HEK293 (cell line): Measurements from ENCODE around the gene CREB3L1.

Experiments
- CTCF ChIP-seq: fragments of 450-650 bp; formaldehyde crosslinking; IDR thresholded peaks from 2 replicates; pipeline ENCODE4 v1.5.1; 2016; ENCODE audit warnings: missing biosample characterization, missing genetic modification characterization
- KLF1 ChIP-seq: fragments of 450-650 bp; formaldehyde crosslinking; IDR thresholded peaks from 2 replicates; pipeline ENCODE4 v1.5.1; 2016; ENCODE audit warnings: missing biosample characterization, missing genetic modification characterization
- PRDM2 ChIP-seq: fragments of 450-650 bp; formaldehyde crosslinking; IDR thresholded peaks from 2 replicates; pipeline ENCODE4 v1.5.1; 2016; ENCODE audit warnings: missing biosample characterization, missing genetic modification characterization, borderline replicate concordance
- ZNF114 ChIP-seq: fragments of 450-650 bp; formaldehyde crosslinking; IDR thresholded peaks from 2 replicates; pipeline ENCODE4 v1.5.0; 2017; ENCODE audit warnings: missing biosample characterization, missing genetic modification characterization
- ZNF292 ChIP-seq: fragments of 450-650 bp; formaldehyde crosslinking; IDR thresholded peaks from 2 replicates; pipeline ENCODE4 v1.5.1; 2016; ENCODE audit warnings: low read depth, missing biosample characterization, missing genetic modification characterization, borderline replicate concordance
- ZNF580 ChIP-seq: fragments of 450-650 bp; formaldehyde crosslinking; IDR thresholded peaks from 2 replicates; pipeline ENCODE4 v1.5.1; 2016; ENCODE audit warnings: missing biosample characterization, missing genetic modification characterization
- TF ChIP-seq, protein P1 (sequence below): fragments of 450-650 bp; formaldehyde crosslinking; IDR thresholded peaks from 2 replicates; pipeline ENCODE4 v1.5.1; 2016; ENCODE audit warnings: missing biosample characterization, missing genetic modification characterization
- TF ChIP-seq, protein P2 (sequence below): fragments of 450-650 bp; formaldehyde crosslinking; IDR thresholded peaks from 2 replicates; pipeline ENCODE4 v1.5.1; 2016; ENCODE audit warnings: missing biosample characterization, missing genetic modification characterization, low read depth

- TF ChIP-seq CTCF (tag by site-specific recombination): no peak
- TF ChIP-seq, protein P1, sequence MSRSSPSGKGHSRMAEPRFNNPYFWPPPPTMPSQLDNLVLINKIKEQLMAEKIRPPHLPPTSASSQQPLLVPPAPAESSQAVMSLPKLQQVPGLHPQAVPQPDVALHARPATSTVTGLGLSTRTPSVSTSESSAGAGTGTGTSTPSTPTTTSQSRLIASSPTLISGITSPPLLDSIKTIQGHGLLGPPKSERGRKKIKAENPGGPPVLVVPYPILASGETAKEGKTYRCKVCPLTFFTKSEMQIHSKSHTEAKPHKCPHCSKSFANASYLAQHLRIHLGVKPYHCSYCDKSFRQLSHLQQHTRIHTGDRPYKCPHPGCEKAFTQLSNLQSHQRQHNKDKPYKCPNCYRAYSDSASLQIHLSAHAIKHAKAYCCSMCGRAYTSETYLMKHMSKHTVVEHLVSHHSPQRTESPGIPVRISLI: no peak
- TF ChIP-seq, protein P2, sequence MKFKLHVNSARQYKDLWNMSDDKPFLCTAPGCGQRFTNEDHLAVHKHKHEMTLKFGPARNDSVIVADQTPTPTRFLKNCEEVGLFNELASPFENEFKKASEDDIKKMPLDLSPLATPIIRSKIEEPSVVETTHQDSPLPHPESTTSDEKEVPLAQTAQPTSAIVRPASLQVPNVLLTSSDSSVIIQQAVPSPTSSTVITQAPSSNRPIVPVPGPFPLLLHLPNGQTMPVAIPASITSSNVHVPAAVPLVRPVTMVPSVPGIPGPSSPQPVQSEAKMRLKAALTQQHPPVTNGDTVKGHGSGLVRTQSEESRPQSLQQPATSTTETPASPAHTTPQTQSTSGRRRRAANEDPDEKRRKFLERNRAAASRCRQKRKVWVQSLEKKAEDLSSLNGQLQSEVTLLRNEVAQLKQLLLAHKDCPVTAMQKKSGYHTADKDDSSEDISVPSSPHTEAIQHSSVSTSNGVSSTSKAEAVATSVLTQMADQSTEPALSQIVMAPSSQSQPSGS (tag by site-specific recombination): no peak
- TF ChIP-seq ZNF580: no peak
- TF ChIP-seq KLF1 (tag by site-specific recombination): no peak
- TF ChIP-seq ZNF292 (tag by site-specific recombination): no peak
- no peak for TF ChIP-seq PRDM2 (tag by site-specific recombination)
- no peak for TF ChIP-seq ZNF114
Measured at GRCh38 chr11:46291441-46292150, 14.1 kb downstream of the CREB3L1 start.
